Sigmoid colon (tissue), 4 donors: ENCODE results near the gene CRISP3.

Experiments
- POLR2A ChIP-seq, 2 donors: fragments of 450-650 bp; IDR thresholded peaks; one replicate each; pipeline ENCODE4 v1.6.1; 2016; ENCODE audit warnings: antibody characterized with exemption in 2 of 2, mild to moderate bottlenecking in 2 of 2, moderate library complexity in 2 of 2
- POLR2AphosphoS5 ChIP-seq, 4 donors: sonication (generic); formaldehyde crosslinking; IDR thresholded peaks; one replicate each; pipeline ENCODE4 v1.6.1; 2017; ENCODE audit warnings: antibody characterized with exemption in 4 of 4

DNA sequence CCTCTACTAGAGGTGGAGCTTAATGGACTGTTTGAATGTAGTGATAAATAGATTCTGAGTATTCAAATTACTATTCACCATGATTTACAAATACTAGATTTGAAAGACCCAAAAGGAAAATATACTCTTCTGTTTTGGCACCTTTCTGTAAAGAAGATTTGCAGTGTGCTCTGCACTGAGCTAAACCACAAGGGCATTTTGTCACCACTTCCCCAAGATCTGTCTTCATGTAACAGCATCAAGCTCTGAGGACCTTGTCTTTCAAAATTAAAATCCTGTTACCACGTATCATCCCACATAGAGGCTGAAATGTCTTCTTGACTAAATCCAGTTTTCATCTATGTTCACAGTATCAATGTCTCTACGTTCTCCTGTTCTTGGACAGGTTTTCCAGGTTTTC is 46.2 kb upstream of the CRISP3 start:
- TF ChIP-seq POLR2AphosphoS5 (IDR thresholded peaks at IDR 0.05) (no peak), POLR2A (IDR thresholded peaks at IDR 0.05) (no peak)
